ENCODE results near the gene SOX8. TPM values are rescaled to one million over a fixed set of nuclear protein-coding genes. Genes with fewer than 3 reads are reported as not detected.

Gene SOX8
- total RNA-seq, 1 experiment from 2014 or later, result 0.97 TPM

DNA sequence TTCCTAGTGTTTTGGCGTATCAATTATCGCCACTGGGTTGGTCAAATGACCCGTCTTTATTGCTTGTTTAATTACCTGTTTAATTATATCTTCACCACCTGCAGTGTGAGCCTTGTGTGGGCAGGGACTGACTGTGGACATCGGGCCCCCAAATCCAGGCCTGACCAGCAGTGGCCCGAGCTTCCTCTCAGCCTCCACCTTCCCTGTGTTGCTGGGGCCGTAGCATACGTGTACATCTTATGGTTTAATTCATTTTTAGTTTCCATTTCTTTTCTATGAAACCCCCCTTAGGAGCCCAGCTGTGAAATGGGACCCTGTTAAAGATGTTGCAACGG lies 9.6 kb upstream of the SOX8 start:
- no peak for DNase-seq (ENCODE audit: extremely low read depth, low read depth)

GRCh38 chr16:972316-973002 lies 9.1 kb upstream of the SOX8 start:
- no peak for DNase-seq (ENCODE audit: extremely low read depth, low read depth)

DNA sequence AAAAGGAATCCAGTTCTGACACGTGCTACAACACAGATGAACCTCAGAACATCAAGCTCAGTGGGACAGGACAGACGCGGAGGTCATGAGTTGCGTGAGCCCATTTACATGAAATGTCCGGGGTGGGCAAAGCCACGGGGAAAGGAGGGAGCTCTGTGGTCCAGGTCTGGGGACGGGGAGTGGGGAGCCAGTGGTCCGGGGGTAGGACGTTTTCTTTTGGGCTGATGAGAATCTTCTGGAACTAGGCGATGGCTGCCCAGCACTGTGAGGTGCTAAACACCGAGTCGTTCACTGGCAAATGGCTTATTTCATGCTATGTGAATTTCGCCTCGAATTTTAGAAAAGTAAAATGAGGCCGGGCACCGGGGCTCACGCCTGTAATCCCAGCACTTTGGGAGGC lies 8.2 kb upstream of the SOX8 start:
- no peak for DNase-seq (ENCODE audit: extremely low read depth, low read depth)

GRCh38 chr16:974001-974601 lies 7.5 kb upstream of the SOX8 start:
- DNase-seq (ENCODE audit: extremely low read depth, low read depth), result no peak

DNA sequence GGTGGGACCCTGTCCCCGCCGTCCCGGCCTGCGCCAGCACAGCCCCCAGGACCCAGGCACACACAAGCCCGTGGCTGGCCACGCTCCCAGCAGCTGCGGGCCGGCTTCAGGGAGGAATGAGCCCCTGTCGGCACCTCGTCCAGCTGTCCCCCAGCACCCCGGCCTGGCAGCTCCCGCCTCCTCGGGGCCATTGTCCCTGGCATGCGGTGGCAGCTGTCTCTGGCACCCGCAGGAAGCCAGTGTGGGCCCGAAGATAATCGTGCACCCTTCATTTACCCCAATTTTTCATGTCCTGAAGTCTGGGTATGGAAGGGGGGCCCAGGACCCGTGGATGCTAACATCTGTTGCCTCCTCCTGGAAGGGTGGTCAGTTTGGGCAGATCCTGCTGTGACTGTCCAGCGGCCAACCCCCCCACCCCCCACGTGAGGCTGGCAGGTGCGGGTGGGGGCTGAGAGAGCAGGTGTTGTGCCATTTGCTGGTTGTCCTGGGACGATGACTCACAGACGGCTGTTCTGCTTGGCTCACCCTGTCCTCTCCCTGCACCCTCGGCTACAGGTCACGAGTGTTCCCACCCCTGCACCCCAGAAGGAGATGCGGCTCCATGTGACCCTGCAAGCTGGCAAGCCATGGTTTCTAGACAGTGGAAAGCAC lies 6.8 kb upstream of the SOX8 start:
- no peak for DNase-seq (ENCODE audit: extremely low read depth, low read depth)

- no peak for DNase-seq (ENCODE audit: extremely low read depth, low read depth)
These were observed 6.3 kb upstream of the SOX8 start for GRCh38 chr16:975291-975690.

- DNase-seq (ENCODE audit: extremely low read depth, low read depth), result no peak
These were observed 5.1 kb upstream of the SOX8 start for GRCh38 chr16:976389-976931.

- DNase-seq (ENCODE audit: extremely low read depth, low read depth), result no peak
These were observed 4.4 kb upstream of the SOX8 start for GRCh38 chr16:977081-977701.

DNA sequence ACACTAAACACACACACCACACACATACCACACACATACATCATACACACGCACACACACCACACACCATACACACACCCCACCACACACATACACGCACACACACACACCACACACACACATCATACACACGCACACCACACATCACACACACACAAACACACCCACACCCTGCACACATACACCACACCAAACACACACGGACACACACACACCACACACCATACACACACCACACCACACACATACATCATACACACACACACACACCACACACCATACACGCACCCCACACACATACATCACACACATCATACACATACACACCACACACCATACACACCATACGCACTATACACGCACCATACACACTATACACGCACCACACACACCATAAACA lies 3.7 kb upstream of the SOX8 start:
- no peak for DNase-seq (ENCODE audit: extremely low read depth, low read depth)

DNA sequence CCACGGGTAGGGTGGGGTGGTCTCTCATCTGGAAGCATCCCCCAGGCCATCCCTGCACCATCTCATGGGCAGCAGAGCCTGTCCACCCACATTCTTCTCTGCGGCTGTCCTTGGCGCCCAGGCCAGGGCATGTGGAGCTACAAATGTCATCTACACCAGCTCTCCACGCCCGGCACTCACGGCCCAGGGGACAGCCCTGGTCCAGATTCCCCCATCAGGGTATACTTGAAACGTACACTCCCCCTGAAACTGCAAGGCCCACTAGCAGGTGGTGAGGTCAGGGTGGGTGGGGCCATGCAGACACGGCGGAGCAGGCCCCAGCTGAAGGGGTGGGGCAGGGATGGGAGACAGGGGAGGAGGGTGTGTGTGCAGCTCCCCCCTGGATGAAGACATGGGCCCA lies 3.2 kb upstream of the SOX8 start:
- DNase-seq (ENCODE audit: extremely low read depth, low read depth), result no peak

DNA sequence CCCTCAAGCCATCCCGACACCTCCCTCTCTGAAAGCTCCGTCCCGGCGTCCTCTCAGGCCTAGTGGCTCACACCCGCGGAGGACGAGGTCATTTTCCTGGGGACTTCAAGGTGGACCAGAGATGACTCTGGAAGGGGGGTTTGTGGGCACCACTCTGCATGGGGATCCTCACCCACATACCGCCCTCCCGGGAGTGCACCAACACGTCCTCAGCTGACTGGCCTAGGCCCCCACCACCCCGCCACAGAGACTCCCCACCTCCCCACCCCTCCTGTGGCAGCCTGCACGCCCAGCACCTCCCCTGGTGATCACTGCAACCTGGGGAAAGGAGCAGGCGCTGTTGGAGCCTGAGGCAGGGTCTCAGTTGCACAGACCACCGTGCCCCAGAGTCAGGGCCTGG lies 2.4 kb upstream of the SOX8 start:
- no peak for DNase-seq (ENCODE audit: extremely low read depth, low read depth)

- no peak for DNase-seq (ENCODE audit: extremely low read depth, low read depth)
These were observed 1.5 kb upstream of the SOX8 start for GRCh38 chr16:979859-980594.

DNA sequence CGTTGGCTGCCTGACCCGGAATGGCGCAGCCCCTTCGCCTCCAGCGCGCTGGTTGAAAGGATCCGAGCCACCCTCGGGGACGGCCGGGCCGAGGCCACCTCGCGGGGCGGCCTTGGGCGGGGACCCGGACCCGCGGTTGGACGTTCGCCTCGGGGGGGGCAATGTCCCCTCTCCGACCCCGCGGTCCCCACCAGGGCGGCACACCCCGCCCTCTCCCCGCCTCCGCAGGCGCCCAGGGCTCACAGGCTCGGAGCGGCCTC lies 1.0 kb upstream of the SOX8 start:
- no peak for DNase-seq (ENCODE audit: extremely low read depth, low read depth)

DNA sequence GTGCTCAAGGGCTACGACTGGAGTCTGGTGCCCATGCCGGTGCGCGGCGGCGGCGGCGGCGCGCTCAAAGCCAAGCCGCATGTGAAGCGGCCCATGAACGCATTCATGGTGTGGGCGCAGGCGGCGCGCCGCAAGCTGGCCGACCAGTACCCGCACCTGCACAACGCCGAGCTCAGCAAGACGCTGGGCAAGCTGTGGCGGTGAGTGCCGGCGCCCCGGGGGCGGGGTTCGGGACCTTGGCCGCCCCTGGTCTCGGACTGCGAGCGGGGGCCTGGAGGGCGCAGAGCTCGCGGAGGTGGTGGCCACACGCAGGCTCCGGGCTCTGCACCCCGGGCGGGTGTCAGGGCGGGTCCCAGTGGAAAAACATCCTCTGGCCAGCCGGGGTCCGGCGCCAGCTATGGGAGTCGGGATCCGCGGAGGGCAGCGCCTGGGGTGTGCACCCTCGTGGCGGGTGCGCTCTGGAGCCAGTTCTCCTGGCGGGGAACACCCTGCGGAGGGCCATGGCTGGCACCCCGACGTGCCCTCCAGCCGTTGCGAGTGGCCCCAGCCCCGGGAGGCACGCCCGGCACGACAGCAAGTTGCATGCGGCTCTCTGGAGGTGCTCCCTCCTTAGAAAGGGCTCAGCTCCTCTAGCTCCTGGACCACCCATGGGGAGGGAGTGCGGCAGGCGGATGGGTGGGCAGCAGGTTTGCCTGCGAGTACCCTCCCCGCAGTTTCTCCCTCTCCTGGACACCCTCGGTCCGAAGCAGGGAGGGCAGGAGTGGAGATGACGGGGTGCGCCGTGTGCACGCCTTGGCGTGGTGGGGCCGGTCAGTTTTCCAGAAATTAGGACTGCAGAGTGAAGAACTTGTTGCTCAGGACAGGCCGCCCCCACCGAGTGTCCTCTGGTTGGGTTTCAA lies 824 bp downstream of the SOX8 start:
- no peak for DNase-seq (ENCODE audit: extremely low read depth, low read depth)

DNA sequence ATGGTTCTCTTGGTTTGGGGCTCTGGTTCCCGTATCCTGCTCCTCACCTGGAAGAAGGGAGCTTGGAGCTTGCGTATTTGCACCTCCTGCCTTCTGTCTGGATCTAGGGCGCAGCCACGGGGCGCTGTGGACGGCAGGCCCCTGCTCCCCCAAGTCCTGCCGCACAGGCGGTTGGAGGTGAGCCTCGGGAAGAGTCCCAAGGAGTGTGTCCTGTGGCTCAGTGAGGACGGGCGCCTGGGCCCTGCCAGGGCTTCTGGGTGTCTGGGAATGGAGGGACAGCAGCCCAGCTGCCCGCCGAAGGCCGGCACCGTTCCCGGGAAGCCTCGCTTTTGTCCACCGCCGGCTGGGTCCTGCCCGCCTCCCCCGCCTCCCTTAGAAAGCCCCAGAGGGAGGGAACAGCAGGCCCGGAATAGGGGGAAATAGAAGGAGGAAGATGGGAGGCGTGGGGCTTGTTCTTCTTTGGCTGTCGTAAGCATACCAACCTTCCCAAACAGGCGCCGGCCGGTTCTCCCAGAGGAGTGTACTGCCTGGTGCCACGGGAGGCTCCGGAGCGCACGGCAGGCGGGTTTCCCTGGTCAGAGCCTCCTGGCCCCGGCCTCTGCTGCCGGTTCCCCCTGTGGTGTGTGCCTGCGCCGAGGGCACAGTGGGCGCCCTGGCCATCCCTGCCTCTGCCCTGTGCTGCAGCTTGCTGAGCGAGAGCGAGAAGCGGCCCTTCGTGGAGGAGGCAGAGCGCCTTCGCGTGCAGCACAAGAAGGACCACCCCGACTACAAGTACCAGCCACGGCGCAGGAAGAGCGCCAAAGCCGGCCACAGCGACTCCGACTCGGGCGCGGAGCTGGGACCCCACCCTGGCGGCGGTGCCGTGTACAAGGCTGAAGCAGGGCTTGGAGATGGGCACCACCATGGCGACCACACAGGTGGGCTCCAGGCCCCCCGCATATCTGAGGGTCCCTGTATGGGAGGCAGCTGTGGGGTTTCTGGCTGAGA lies 1.8 kb downstream of the SOX8 start:
- no peak for DNase-seq (ENCODE audit: extremely low read depth, low read depth)

- no peak for DNase-seq (ENCODE audit: extremely low read depth, low read depth)
These were observed 2.6 kb downstream of the SOX8 start for GRCh38 chr16:984121-984694.

DNA sequence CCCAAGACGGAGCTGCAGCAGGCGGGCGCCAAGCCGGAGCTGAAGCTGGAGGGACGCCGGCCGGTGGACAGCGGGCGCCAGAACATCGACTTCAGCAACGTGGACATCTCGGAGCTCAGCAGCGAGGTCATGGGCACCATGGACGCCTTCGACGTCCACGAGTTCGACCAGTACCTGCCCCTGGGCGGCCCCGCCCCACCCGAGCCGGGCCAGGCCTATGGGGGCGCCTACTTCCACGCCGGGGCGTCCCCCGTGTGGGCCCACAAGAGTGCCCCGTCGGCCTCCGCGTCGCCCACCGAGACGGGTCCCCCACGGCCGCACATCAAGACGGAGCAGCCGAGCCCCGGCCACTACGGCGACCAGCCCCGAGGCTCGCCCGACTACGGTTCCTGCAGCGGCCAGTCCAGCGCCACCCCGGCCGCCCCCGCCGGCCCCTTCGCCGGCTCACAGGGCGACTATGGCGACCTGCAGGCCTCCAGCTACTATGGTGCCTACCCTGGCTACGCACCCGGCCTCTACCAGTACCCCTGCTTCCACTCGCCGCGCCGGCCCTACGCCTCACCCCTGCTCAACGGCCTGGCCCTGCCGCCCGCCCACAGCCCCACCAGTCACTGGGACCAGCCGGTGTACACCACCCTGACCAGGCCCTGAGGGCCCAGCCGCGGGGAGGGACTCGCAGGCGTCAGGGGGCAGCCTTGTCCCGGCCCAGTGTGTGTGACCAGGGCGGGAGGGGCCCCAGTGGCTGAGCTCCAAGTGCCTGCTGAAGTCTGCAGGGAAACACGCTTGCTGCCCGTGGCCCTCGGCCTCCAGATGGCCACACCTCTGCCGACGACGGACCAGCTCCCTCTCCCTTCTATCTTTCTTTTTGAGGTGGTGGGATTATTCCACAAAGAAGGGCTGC lies 3.4 kb downstream of the SOX8 start:
- DNase-seq (ENCODE audit: extremely low read depth, low read depth), result no peak
